Spleen (tissue), 11 donors: ENCODE measurements around the gene UQCR11. TPM values are rescaled to one million over a fixed set of nuclear protein-coding genes. Genes with fewer than 3 reads are reported as not detected.

Experiments used
- DNase-seq: peaks from one replicate; pipeline ENCODE4 v3.0.0-alpha.2; 2020
- H3K27ac ChIP-seq, 8 donors: fragments of 200-600 bp; sonication (generic) in 7 of 8; 1 replicate in 4 of 8; 2 replicates in 4 of 8; pipeline versions ENCODE4 v1.5.0 to v1.8.0; 2016 to 2021; ENCODE audit warnings: inconsistent platforms in 4 of 8, mild to moderate bottlenecking in 4 of 8, moderate library complexity in 1 of 8
- H3K27me3 ChIP-seq, 7 donors: fragments of 200-600 bp; sonication (generic) in 6 of 7; replicated peaks in 1 of 7; 1 replicate in 4 of 7; 2 replicates in 3 of 7; pipeline versions ENCODE4 v1.5.0 to v1.8.0; 2016 to 2021; ENCODE audit warnings: inconsistent platforms in 3 of 7, mild to moderate bottlenecking in 1 of 7
- H3K36me3 ChIP-seq, 6 donors: fragments of 200-600 bp; sonication (generic) in 5 of 6; 1 replicate in 4 of 6; 2 replicates in 2 of 6; pipeline versions ENCODE4 v1.5.0 to v1.8.0; 2016 to 2021; ENCODE audit warnings: inconsistent platforms in 2 of 6
- H3K4me1 ChIP-seq, 6 donors: fragments of 200-600 bp; sonication (generic) in 5 of 6; 1 replicate in 3 of 6; 2 replicates in 3 of 6; pipeline versions ENCODE4 v1.5.0 to v1.8.0; 2016 to 2021; ENCODE audit warnings: inconsistent platforms in 3 of 6
- H3K4me3 ChIP-seq, 8 donors: fragments of 200-600 bp; sonication (generic) in 7 of 8; 1 replicate in 4 of 8; 2 replicates in 4 of 8; pipeline versions ENCODE4 v1.5.0 to v1.8.0; 2016 to 2021; ENCODE audit warnings: inconsistent platforms in 4 of 8, mild to moderate bottlenecking in 4 of 8, moderate library complexity in 2 of 8
- H3K9me3 ChIP-seq, 8 donors: fragments of 200-600 bp; sonication (generic) in 7 of 8; 1 replicate in 4 of 8; 2 replicates in 4 of 8; pipeline versions ENCODE4 v1.5.0 to v1.8.0; 2016 to 2021; ENCODE audit warnings: inconsistent platforms in 4 of 8
- POLR2A ChIP-seq, 3 donors: fragments of 450-650 bp; IDR thresholded peaks; one replicate each; pipeline ENCODE4 v1.5.1; 2017; ENCODE audit warnings: antibody characterized with exemption in 3 of 3, mild to moderate bottlenecking in 1 of 3
- POLR2AphosphoS5 ChIP-seq, 3 donors: sonication (generic); formaldehyde crosslinking; IDR thresholded peaks; one replicate each; pipeline ENCODE4 v1.5.1; 2017; ENCODE audit warnings: antibody characterized with exemption in 3 of 3
- WGBS, 5 donors: extraction: QIAGEN DNeasy Blood & Tissue Kit in 3 of 5; methylation state at CpG; one replicate each; pipeline versions ENCODE4 v1.1.5 to v1.1.7; 2013 to 2018; 5-methylcytosine and 5-hydroxymethylcytosine counted together
- intact Hi-C: fragments of 100-400 bp; cut with DNase I; formaldehyde crosslinking; loops from one replicate; pipeline ENCODE4 v1.15.0; 2023; ENCODE audit warnings: low total_unique reads
- polyA plus RNA-seq, 3 donors: library from polyadenylated mRNA; stranded (reverse); fragments of 200-250 nt; gene quantifications; one replicate each; pipeline ENCODE4 v1.2.1, GENCODE V29; 2013
- total RNA-seq, 7 donors: library from RNA; depleted of rRNA in 3 of 7; stranded (reverse); fragments of >200 nt in 3 of 7; fragmentation: NEBNext Ultra II Directional in 4 of 7; extraction: Animal tissue kit (Norgen Biotek cat#: 25700) in 4 of 7; gene quantifications; one replicate each; pipeline versions ENCODE4 v1.1.0 to v1.2.1, GENCODE V29; 2016 to 2021
- TF ChIP-seq, protein P1 (sequence below), 11 experiments: fragments of 200-600 bp in 7 of 11; fragments of 450-650 bp in 4 of 11; sonication (generic) in 4 of 11; IDR thresholded peaks in 8 of 11; conservative IDR thresholded peaks in 3 of 11; 1 replicate in 7 of 11; 2 replicates in 4 of 11; pipeline versions ENCODE4 v1.4.0 to v1.8.0; 2016 to 2021; ENCODE audit warnings: antibody characterized with exemption in 11 of 11, inconsistent platforms in 4 of 11, mild to moderate bottlenecking in 1 of 11
- donor health status: healthy with polysubstance abuse.
- donor health status: DM: no; HTN: no; CAD: no; lungs with moderate emphysema.
- donor health status: DM: no; HTN: no; CAD: no.
- donor health status: Bipolar disorder and iron deficiency.
- donor health status: healthy.
- donor health status: DM: no; HTN: no; CAD: no.
- donor health status: DM: yes; HTN: yes; CAD: no.

UQCR11 gene
- total and polyA plus RNA-seq, 10 donors = 40.9 to 165 (median 137) TPM

GRCh38 chr19:1580957-1581356, 24.3 kb downstream of the UQCR11 start:
- peak in 1 of 3 donors; percentile 18 for TF ChIP-seq POLR2AphosphoS5 (IDR thresholded peaks at IDR 0.05)
- TF ChIP-seq, protein P1, sequence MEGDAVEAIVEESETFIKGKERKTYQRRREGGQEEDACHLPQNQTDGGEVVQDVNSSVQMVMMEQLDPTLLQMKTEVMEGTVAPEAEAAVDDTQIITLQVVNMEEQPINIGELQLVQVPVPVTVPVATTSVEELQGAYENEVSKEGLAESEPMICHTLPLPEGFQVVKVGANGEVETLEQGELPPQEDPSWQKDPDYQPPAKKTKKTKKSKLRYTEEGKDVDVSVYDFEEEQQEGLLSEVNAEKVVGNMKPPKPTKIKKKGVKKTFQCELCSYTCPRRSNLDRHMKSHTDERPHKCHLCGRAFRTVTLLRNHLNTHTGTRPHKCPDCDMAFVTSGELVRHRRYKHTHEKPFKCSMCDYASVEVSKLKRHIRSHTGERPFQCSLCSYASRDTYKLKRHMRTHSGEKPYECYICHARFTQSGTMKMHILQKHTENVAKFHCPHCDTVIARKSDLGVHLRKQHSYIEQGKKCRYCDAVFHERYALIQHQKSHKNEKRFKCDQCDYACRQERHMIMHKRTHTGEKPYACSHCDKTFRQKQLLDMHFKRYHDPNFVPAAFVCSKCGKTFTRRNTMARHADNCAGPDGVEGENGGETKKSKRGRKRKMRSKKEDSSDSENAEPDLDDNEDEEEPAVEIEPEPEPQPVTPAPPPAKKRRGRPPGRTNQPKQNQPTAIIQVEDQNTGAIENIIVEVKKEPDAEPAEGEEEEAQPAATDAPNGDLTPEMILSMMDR (IDR thresholded peaks at IDR 0.05 in 8 of 11, conservative IDR thresholded peaks at IDR 0.05 in 3 of 11) = no peak
- DNase-seq = no peak
- intact Hi-C loops = no loop called here
- Histone ChIP-seq H3K9me3 (no peaks in the 10 kb centered on the region), H3K27ac (peak overlapping the region in 4 of 8 donors; percentile 35 to 55 (median 41)), H3K27me3 (no peaks in the 10 kb centered on the region), H3K36me3 (peaks cover 0 to 100% (median 79%) of the 10 kb centered on the region in 6 donors), H3K4me3 (no peak overlapping the region), H3K4me1 (peaks cover 0 to 21% (median 8%) of the 10 kb centered on the region in 6 donors)
- 94 to 96% (median 95%) methylated on average over 20 to 22 of the region's 22 CpGs for WGBS, 5 donors

- H3K27ac ChIP-seq = peak overlapping the region in 5 of 8 donors; percentile 12 to 55 (median 40)
- DNase-seq = no peak
- peaks cover 0 to 15% (median 8%) of the 10 kb centered on the region in 6 donors for H3K4me1 ChIP-seq
- TF ChIP-seq POLR2AphosphoS5 (IDR thresholded peaks at IDR 0.05) = peak; percentile 10 to 66 (median 61)
- TF ChIP-seq, protein P1 (IDR thresholded peaks at IDR 0.05 in 8 of 11, conservative IDR thresholded peaks at IDR 0.05 in 3 of 11) = no peak
- TF ChIP-seq POLR2A (IDR thresholded peaks at IDR 0.05) = no peak
- intact Hi-C loops = no loop called here
- no peaks in the 10 kb centered on the region for H3K27me3 ChIP-seq
- H3K36me3 ChIP-seq = peaks cover 0 to 96% (median 79%) of the 10 kb centered on the region in 6 donors
- H3K9me3 ChIP-seq = no peaks in the 10 kb centered on the region
- 78 to 87% (median 85%) methylated on average over 20 of the region's 20 CpGs for WGBS, 5 donors
- H3K4me3 ChIP-seq = no peak overlapping the region
Observed at GRCh38 chr19:1580382-1580781, 24.9 kb downstream of the UQCR11 start.

GRCh38 chr19:1579222-1579621, 26.0 kb downstream of the UQCR11 start:
- Histone ChIP-seq H3K4me3 (no peak overlapping the region), H3K27me3 (no peaks in the 10 kb centered on the region), H3K4me1 (peaks cover 0 to 15% (median 8%) of the 10 kb centered on the region in 6 donors), H3K9me3 (no peaks in the 10 kb centered on the region), H3K36me3 (peaks cover 0 to 84% (median 71%) of the 10 kb centered on the region in 6 donors), H3K27ac (no peak overlapping the region)
- WGBS, 5 donors = 93 to 98% (median 97%) methylated on average over 20 of the region's 20 CpGs
- DNase-seq = no peak
- TF ChIP-seq POLR2AphosphoS5 (IDR thresholded peaks at IDR 0.05) = peak in 1 of 3 donors; percentile 25
- no peak for TF ChIP-seq POLR2A (IDR thresholded peaks at IDR 0.05)
- intact Hi-C loops = no loop called here

- Histone ChIP-seq H3K27me3 (no peaks in the 10 kb centered on the region), H3K4me3 (no peak overlapping the region), H3K27ac (no peak overlapping the region), H3K9me3 (no peaks in the 10 kb centered on the region), H3K4me1 (peaks cover 0 to 15% (median 8%) of the 10 kb centered on the region in 6 donors), H3K36me3 (peaks cover 0 to 73% (median 62%) of the 10 kb centered on the region in 6 donors)
- WGBS, 5 donors = 89 to 95% (median 91%) methylated on average over 40 to 49 of the region's 49 CpGs
- TF ChIP-seq POLR2A (IDR thresholded peaks at IDR 0.05) (no peak), POLR2AphosphoS5 (IDR thresholded peaks at IDR 0.05) (peak in 2 of 3 donors; percentile 27 to 36)
- TF ChIP-seq, protein P1 (IDR thresholded peaks at IDR 0.05 in 8 of 11, conservative IDR thresholded peaks at IDR 0.05 in 3 of 11) = no peak
- DNase-seq = no peak
- intact Hi-C loops = no loop called here
Observed at GRCh38 chr19:1577929-1578618, 27.2 kb downstream of the UQCR11 start.
